Brain microvascular endothelial cell (primary cell): ENCODE data around the gene DENND10.

ENCODE experiments used
- DNase-seq: peaks from one replicate; pipeline ENCODE4 v3.0.0-alpha.2; 2020
- H3K27ac ChIP-seq: fragments of 250-450 bp; sonication (Bioruptor Pico); 2 replicates; pipeline ENCODE4 v1.5.1; 2020; ENCODE audit warnings: mild to moderate bottlenecking, moderate library complexity
- H3K27me3 ChIP-seq: fragments of 250-450 bp; sonication (Bioruptor Pico); replicated peaks from 2 replicates; pipeline ENCODE4 v1.5.1; 2020; ENCODE audit warnings: mild to moderate bottlenecking
- H3K36me3 ChIP-seq: fragments of 250-450 bp; sonication (Bioruptor Pico); replicated peaks from 2 replicates; pipeline ENCODE4 v1.5.1; 2020; ENCODE audit warnings: mild to moderate bottlenecking
- H3K4me3 ChIP-seq: 2 replicates; pipeline ENCODE4 v1.5.1; 2011; ENCODE audit warnings: low read depth, mild to moderate bottlenecking, control low read depth, low read length, moderate library complexity
- CTCF ChIP-seq: IDR thresholded peaks from 2 replicates; pipeline ENCODE4 v1.5.1; 2011; ENCODE audit warnings: low read depth, mild to moderate bottlenecking, moderate library complexity, low read length, control low read depth, inconsistent platforms; ENCODE audit errors: missing control alignments
- in situ Hi-C: cut with HindIII; loops from 2 replicates; pipeline ENCODE4 v1.10.0; 2017; ENCODE audit warnings: low sequenced_read_pairs, low pct_ligation_motif_present

Gene DENND10

GRCh38 chr10:119165171-119166117 lies 61.5 kb downstream of the DENND10 start, which contains the start of gene SFXN4:
TSS of gene SFXN4 (minus strand) at chr10:119165714. CDS start at chr10:119165647, 67 bp downstream.
- H3K4me3 ChIP-seq: peak within 1 kb of the TSS; percentile 77
- DNase-seq: peak; percentile 24
- peak within 1 kb of the TSS; percentile 37 for H3K27ac ChIP-seq
- TF ChIP-seq CTCF: no peak
- H3K27me3 ChIP-seq: no peaks in the 10 kb centered on the region
- in situ Hi-C loops: no loop called here
- peaks cover 23% of the 10 kb centered on the region for H3K36me3 ChIP-seq

GRCh38 chr10:119166118-119166500 lies 62.2 kb downstream of the DENND10 start:
- in situ Hi-C loops: no loop called here
- H3K36me3 ChIP-seq: peaks cover 26% of the 10 kb centered on the region

DNA sequence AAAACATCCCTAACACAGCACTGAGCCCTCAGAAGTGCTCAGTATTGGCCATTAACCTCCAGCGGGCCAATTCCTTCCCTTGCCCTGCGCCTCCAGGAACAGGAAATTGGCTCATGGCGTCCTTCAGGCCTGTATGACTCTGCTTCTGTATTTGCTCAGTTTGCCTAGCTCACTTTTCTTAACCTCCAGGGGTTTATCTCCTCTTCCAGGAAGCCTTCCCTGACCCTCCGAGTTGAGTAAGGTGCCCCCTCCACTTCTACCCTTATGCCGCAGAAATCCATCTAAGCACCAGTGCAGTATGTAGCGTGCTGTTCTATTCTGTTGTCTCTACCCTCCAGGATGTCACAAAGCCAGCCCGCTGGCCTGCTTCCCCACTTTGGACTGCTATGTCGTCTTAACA lies 62.7 kb downstream of the DENND10 start:
- no peak for DNase-seq
- Histone ChIP-seq H3K4me3 (no peak overlapping the region), H3K36me3 (peaks cover 31% of the 10 kb centered on the region), H3K27ac (no peak overlapping the region), H3K27me3 (no peaks in the 10 kb centered on the region)
- in situ Hi-C loops: no loop called here
- TF ChIP-seq CTCF: no peak

More at GRCh38 chr10:119166118-119166500, 62.2 kb downstream of the DENND10 start:
- DNase-seq: no peak
- TF ChIP-seq CTCF: no peak
- Histone ChIP-seq H3K27ac (no peak overlapping the region), H3K4me3 (peak overlapping the region; percentile 77), H3K27me3 (no peaks in the 10 kb centered on the region)

DNA sequence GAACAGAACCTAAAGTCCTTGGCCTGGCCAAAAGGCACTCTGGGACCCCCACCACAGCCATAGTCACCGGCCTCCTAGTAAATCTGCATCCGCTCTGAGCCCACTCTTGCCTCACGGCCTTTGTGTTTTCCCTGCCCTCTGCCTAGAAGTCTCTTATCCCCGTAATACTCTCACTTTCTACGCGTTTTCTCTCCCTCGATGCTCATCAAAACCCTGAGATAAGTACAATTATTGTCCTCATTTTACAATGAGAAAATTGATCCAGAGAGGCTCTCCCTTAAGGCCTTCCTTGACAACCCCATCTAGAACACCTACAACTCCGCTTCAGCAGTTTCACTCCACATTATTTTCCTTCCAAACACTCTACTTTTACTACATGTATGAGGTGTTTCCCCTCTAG lies 63.1 kb downstream of the DENND10 start:
- no peak for DNase-seq
- no peak for TF ChIP-seq CTCF
- Histone ChIP-seq H3K4me3 (no peak overlapping the region), H3K27ac (no peak overlapping the region), H3K36me3 (peaks cover 35% of the 10 kb centered on the region), H3K27me3 (no peaks in the 10 kb centered on the region)
- in situ Hi-C loops: no loop called here

- peaks cover 36% of the 10 kb centered on the region for H3K36me3 ChIP-seq
- no peak overlapping the region for H3K27ac ChIP-seq
- no peak overlapping the region for H3K4me3 ChIP-seq
- TF ChIP-seq CTCF: no peak
- in situ Hi-C loops: no loop called here
- no peaks in the 10 kb centered on the region for H3K27me3 ChIP-seq
- DNase-seq: no peak
These were observed 70.2 kb downstream of the DENND10 start for GRCh38 chr10:119174109-119174508.
